IPS-NIHi7 (cell line): ENCODE measurements around the gene SEC14L5.
A peak's percentile ranks its signal among the peaks of the same experiment; 100 is the strongest.
"Not testable (repeated sequence)": the region's sequence is repeated elsewhere in the genome, so short reads cannot be mapped to it uniquely, and the experiment has no call there.

ENCODE experiments used
- DNase-seq: peaks from one replicate; pipeline ENCODE4 v3.0.0; 2012; ENCODE audit warnings: mixed read lengths; ENCODE audit errors: extremely low spot score

The SEC14L5 gene

GRCh38 chr16:5036228-5037156, 78.4 kb downstream of the SEC14L5 start:
- DNase-seq, result peak; percentile 81

- DNase-seq, result no peak
These were observed 82.3 kb downstream of the SEC14L5 start for GRCh38 chr16:5040451-5040850.

DNA sequence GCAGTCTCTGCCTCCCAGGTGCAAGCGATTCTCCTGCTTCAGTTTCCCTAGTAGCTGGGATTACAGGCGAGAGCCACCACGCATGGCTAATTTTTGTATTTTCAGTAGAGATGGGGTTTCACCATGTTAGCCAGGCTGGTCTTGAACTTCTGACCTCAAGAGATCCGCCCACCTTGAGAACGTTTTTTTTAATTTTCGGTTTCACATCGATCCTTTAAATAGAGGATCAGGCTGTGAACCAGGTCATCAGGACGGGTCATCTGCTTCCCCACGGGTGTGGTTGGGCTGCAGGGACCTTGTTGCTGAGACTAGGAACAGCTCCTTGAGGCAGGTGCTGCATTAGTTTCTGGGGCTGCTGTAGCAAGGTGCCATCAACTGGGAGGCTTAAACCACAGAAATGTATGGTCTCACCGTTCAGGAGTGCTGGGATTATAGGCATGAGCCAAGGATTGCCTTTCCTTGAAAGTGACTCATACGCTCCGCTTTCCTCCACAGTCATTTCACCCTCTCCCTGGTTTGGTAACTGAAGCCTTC, 83.5 kb downstream of the SEC14L5 start:
- peak; percentile 7 for DNase-seq

DNA sequence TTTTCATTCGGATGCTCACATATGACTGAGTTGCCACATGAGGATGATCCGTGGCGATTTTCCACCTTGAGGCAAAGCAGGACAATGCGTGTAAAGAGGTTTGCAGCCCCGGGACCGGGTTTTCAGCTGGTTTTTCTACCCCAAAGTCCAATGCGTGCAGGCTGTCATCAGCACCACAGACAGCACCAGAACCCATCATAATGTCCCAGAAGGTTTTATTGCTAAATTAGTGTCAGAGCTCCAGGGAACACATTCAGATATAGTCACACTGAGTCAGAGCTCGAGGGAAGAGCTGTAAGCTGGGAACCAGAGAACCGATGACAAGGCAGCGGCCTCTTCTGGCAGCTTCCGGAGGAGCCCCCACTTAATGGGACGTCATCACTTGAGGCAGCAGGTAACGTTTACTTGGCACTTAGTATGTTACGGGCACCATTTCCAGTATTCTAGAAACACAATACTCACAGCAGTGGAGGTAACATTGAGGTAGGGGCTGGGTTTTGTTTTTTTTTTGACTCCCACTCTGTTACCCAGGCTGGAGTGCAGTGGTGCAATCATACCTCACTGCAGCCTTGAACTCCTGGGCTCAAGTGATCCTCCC, 84.5 kb downstream of the SEC14L5 start:
- peak; percentile 54 for DNase-seq

- no peak for DNase-seq
These were observed 85.9 kb downstream of the SEC14L5 start for GRCh38 chr16:5044011-5044540.

DNA sequence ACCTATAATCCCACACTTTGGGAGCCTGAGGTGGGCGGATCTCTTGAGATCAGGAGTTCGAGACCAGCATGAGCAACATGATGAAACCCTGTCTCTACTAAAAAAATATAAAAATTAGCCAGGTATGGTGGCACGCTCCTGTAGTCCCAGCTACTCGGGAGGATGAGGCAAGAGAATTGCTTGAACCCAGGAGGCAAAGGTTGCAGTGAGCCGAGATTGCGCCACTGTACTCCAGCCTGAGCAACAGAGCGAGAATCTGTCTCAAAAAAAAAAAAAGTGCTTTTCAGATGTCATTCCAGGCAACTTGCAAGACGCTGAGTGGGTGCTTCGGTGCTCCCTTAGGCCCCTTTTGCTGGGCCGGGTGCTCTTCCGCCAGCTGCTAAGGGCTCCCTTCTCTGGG, 86.5 kb downstream of the SEC14L5 start:
- DNase-seq, result not testable (repeated sequence)

DNA sequence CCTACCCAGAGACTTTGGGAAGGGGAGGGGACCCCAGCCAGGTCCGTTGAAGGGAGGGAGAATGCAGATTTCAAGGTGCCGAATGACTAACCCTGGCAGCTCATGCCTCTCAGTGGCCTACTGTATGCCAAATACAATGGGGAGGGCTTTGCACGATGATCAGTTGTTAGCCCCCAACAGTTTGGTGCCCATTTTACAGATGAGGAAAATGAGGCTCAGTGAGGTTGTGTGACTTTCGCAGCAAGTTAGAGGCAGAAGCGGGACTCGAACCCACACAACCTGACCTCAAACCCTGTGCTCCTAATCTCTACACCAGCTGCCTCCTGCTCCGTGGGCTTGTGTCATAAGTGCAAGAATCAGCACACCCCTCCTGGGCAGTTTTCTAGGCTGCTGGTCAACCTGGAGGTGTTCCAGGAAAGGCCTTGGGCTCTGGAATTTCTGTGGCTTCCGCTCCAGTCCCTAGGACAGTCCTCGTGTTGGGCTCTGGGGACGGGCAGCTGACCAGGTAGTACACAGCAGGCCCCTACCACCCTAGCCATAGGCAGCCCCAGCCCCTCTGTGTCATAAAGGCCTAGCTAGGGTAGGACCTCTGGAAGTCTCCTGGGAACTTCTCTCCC, 87.5 kb downstream of the SEC14L5 start:
- DNase-seq, result no peak

- DNase-seq, result no peak
These were observed 88.8 kb downstream of the SEC14L5 start for GRCh38 chr16:5046914-5047313.

- DNase-seq, result peak; percentile 4
These were observed 97.0 kb downstream of the SEC14L5 start for GRCh38 chr16:5054876-5055865.

GRCh38 chr16:5056352-5056751, 98.2 kb downstream of the SEC14L5 start:
- peak; percentile 87 for DNase-seq

DNA sequence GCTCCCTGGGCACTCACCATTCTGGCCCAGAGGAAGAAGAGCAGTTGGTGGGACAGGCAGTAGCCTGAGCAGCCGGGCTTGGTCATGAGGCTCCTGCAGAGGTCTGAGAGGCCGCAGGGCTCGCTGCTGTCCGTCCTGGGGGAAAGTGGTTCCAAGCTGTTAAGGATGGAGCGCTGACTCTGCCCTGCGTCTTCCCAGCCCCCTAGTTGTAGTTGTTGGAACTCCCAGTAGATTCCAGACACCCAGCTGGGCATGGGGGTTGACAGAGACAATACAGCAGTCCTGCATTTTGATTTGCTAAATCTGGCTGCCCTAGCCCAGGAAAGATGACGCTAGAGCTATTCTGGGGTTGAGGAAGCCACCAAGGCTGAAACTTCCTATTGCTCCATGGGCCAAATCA, 100.3 kb downstream of the SEC14L5 start:
- peak; percentile 87 for DNase-seq

GRCh38 chr16:5059386-5060072, 101.4 kb downstream of the SEC14L5 start:
- DNase-seq, result peak; percentile 59

DNA sequence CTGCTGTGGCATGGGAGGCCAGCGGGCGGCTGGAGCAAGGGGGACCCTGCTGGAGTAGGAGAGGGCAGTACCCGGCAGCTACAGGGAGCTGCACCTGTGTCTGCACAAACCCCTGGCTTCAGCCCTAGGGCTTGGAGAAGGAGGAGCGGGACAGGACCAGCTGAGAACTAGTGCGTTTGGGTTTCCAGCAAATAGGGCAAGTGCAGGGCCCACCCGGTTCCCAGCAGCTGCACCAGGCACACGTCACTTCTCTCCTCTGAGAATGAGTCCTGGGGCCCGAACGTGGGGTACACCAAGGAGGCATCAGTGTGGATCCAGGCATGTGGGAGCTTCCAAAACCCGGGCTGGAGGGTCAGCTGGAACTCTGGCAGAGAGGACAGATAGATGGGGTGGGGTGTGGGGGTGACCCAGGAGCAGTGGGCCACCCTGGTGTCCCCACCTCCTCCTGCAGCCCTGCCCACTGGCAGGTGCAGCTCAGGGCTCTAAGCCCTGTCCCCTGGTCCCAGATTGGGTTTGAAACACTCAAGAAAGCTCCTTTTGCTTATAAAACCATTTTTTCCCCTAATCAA, 102.0 kb downstream of the SEC14L5 start:
- no peak for DNase-seq

GRCh38 chr16:5062051-5062450, 103.9 kb downstream of the SEC14L5 start:
- no peak for DNase-seq

DNA sequence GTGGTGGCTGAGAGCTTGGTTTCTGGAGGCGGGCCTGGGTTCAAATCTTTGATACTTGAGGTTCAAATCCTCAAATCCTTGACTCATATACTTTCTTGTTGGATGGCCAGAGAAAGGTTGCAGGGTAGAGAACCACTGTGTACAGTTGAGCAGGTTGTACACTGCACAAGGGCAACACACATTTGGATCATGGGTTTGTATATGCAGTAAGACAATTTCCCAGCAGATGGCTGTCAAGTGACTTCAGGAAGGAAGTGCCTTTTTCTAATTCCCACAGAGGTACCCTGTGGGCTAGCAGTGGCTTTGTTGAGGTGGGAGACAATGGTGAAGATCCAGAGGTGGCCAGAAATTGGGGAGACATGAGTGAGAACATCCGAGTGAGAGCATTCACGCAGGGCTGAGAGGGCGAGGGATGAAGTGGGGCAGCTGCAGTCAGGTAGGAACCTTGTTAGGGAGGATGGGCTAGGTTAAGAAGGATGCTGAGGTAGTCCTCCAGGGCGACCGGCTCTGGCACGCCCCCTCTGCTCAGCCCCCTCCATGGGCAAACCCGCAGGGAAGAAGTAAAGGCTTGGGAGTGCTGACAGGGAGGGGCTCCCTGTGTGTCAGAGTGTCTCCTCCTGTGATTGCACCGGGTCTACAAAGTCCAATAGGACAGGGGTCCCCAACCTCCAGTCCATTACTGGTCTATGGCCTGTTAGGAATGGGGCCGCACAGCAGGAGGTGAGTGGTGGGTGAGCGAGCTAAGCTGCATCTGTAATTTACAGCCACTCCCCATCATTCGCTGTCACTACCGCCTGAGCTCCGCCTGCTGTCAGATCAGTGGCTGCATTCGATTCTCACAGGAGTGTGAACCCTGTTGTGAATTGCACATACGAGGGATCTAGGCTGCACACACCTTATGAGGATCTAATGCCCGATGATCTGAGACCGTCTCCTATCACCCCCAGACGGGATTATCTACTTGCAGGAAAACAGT, 104.9 kb downstream of the SEC14L5 start:
- no peak for DNase-seq

DNA sequence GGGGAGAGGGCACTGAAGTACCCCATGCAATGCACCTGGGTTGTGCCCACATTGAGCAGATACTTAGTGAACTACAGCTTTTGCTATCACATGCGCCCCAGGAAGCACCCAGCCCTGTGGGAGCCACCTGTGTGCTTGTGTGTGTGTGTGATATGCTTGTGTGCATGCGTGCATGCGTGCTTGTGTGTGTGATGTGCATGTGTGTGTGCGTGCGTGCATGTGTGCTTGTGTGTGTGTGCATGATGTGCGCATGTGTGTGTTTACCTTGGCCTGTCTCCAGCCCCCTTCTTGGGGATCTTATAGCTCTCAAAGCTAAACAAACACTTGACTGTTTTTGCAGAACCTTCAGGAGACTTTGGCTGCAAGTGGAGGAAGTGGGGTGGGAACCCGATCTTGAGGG, 106.8 kb downstream of the SEC14L5 start:
- no peak for DNase-seq

DNA sequence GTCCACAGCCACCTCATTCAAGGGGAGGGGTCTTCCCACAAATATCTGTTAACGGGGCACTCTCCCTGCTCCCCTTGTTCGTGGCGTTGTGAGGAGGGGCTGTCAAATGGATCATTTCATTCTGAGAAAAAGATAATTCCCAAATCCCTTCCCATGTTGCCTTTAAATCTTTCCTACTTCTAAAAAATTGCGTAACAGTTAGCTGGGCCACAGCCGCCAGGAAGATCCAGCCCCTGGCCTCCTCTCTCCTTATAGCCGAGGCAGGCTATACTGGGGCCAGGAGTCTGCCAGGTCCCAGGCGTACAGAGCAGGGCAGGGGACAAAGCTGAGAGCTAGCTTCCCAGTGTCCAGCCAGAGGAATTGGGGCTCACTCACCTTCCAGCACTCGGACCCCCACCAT, 107.2 kb downstream of the SEC14L5 start:
- no peak for DNase-seq

GRCh38 chr16:5065813-5066212, 107.7 kb downstream of the SEC14L5 start, which contains the start of gene C16orf89:
Gene C16orf89 (minus strand): TSS chr16:5065956. CDS start chr16:5065908, 48 bp downstream.
- no peak for DNase-seq

- DNase-seq, result no peak
These were observed 108.4 kb downstream of the SEC14L5 start for GRCh38 chr16:5066511-5066910.
